Tibial artery (tissue), 4 donors: ENCODE data around the gene FAM181B.
A peak's percentile ranks its signal among the peaks of the same experiment; 100 is the strongest.

Experiments
- DNase-seq, 2 donors: peaks; one replicate each; pipeline ENCODE4 v3.0.0-alpha.2; 2019
- H3K27ac ChIP-seq, 2 donors: fragments of 200-600 bp; sonication (generic) in 1 of 2; 1 replicate in 1 of 2; 2 replicates in 1 of 2; pipeline ENCODE4 v1.5.1; 2018 to 2019; ENCODE audit warnings: mild to moderate bottlenecking in 1 of 2
- H3K27me3 ChIP-seq, 2 donors: fragments of 200-600 bp; sonication (generic) in 1 of 2; one replicate each; pipeline versions ENCODE4 v1.5.1 to v1.6.0; 2016 to 2019
- H3K36me3 ChIP-seq, 3 donors: fragments of 200-600 bp; sonication (generic) in 2 of 3; one replicate each; pipeline ENCODE4 v1.5.1; 2016 to 2019; ENCODE audit warnings: mild to moderate bottlenecking in 2 of 3
- H3K4me1 ChIP-seq, 4 donors: fragments of 200-600 bp; sonication (generic) in 2 of 4; 1 replicate in 3 of 4; 2 replicates in 1 of 4; pipeline ENCODE4 v1.5.1; 2016 to 2019
- H3K4me3 ChIP-seq, 2 donors: fragments of 200-600 bp; sonication (generic) in 1 of 2; 1 replicate in 1 of 2; 2 replicates in 1 of 2; pipeline ENCODE4 v1.5.1; 2018 to 2019; ENCODE audit warnings: mild to moderate bottlenecking in 2 of 2
- H3K9me3 ChIP-seq, 3 donors: fragments of 200-600 bp; sonication (generic) in 1 of 3; one replicate each; pipeline ENCODE4 v1.5.1; 2016 to 2019
- CTCF ChIP-seq, 2 experiments: fragments of 200-600 bp in 1 of 2; fragments of 450-650 bp in 1 of 2; IDR thresholded peaks; one replicate each; pipeline ENCODE4 v1.5.1; 2017 to 2019; ENCODE audit warnings: antibody characterized with exemption in 2 of 2, mild to moderate bottlenecking in 1 of 2, moderate library complexity in 1 of 2
- intact Hi-C: fragments of 100-400 bp; cut with DNase I; formaldehyde crosslinking; loops from one replicate; pipeline ENCODE4 v1.15.0; 2023; ENCODE audit warnings: low total_unique reads

FAM181B gene

GRCh38 chr11:82714346-82715174 lies 19.1 kb downstream of the FAM181B start:
- TF ChIP-seq CTCF (IDR thresholded peaks at IDR 0.05): no peak
- intact Hi-C loops: loop anchor here (10.0 kb wide), 1 partner anchor 530 kb away; no protein-coding TSS in a partner anchor

GRCh38 chr11:82711648-82712047 lies 22.0 kb downstream of the FAM181B start:
- H3K4me3 ChIP-seq: no peak overlapping the region
- intact Hi-C loops: loop anchor here (10.0 kb wide), 1 partner anchor 533 kb away; no protein-coding TSS in a partner anchor
- TF ChIP-seq CTCF (IDR thresholded peaks at IDR 0.05): no peak
- no peak overlapping the region for H3K27ac ChIP-seq
- H3K27me3 ChIP-seq: peaks cover 0 to 10% of the 10 kb centered on the region in 2 donors
- H3K9me3 ChIP-seq: no peaks in the 10 kb centered on the region
- H3K4me1 ChIP-seq: no peaks in the 10 kb centered on the region
- H3K36me3 ChIP-seq: no peaks in the 10 kb centered on the region
- DNase-seq: no peak

More at GRCh38 chr11:82714346-82715174, 19.1 kb downstream of the FAM181B start:
- DNase-seq: no peak
- no peak overlapping the region for H3K27ac ChIP-seq
- H3K4me1 ChIP-seq: peaks cover 0 to 5% (median 0%) of the 10 kb centered on the region in 4 donors
- no peaks in the 10 kb centered on the region for H3K36me3 ChIP-seq
- no peaks in the 10 kb centered on the region for H3K9me3 ChIP-seq
- H3K4me3 ChIP-seq: no peak overlapping the region
- H3K27me3 ChIP-seq: peaks cover 0 to 8% of the 10 kb centered on the region in 2 donors

- Histone ChIP-seq H3K27me3 (peaks cover 0 to 5% of the 10 kb centered on the region in 2 donors), H3K4me3 (no peak overlapping the region), H3K9me3 (no peaks in the 10 kb centered on the region), H3K27ac (no peak overlapping the region), H3K4me1 (no peaks in the 10 kb centered on the region), H3K36me3 (no peaks in the 10 kb centered on the region)
- DNase-seq: no peak
- TF ChIP-seq CTCF (IDR thresholded peaks at IDR 0.05): no peak
- intact Hi-C loops: no loop called here
Observed at GRCh38 chr11:82703796-82704195, 29.9 kb downstream of the FAM181B start.

- H3K9me3 ChIP-seq: no peaks in the 10 kb centered on the region
- TF ChIP-seq CTCF (IDR thresholded peaks at IDR 0.05): no peak
- H3K4me1 ChIP-seq: no peaks in the 10 kb centered on the region
- DNase-seq: no peak
- no peak overlapping the region for H3K4me3 ChIP-seq
- H3K27ac ChIP-seq: no peak overlapping the region
- peaks cover 0 to 5% of the 10 kb centered on the region in 2 donors for H3K27me3 ChIP-seq
- intact Hi-C loops: no loop called here
- H3K36me3 ChIP-seq: no peaks in the 10 kb centered on the region
Observed at GRCh38 chr11:82703226-82703625, 30.4 kb downstream of the FAM181B start.

- H3K27ac ChIP-seq: no peak overlapping the region
- no peak for DNase-seq
- no peaks in the 10 kb centered on the region for H3K36me3 ChIP-seq
- H3K4me3 ChIP-seq: no peak overlapping the region
- H3K4me1 ChIP-seq: no peaks in the 10 kb centered on the region
- intact Hi-C loops: no loop called here
- no peaks in the 10 kb centered on the region for H3K9me3 ChIP-seq
- H3K27me3 ChIP-seq: peaks cover 0 to 3% of the 10 kb centered on the region in 2 donors
- peak; percentile 37 to 40 for TF ChIP-seq CTCF (IDR thresholded peaks at IDR 0.05)
Observed at GRCh38 chr11:82701847-82702520, 31.7 kb downstream of the FAM181B start.
